GM12872 (cell line): Measurements from ENCODE around the gene FTO.

Experiments
- CTCF ChIP-seq: IDR thresholded peaks from 3 replicates; pipeline ENCODE4 v1.5.1; 2011; ENCODE audit warnings: low read depth, mild to moderate bottlenecking, low read length, moderate library complexity; ENCODE audit not compliant: insufficient read depth

The FTO gene

GRCh38 chr16:53859995-53860540, 156.1 kb downstream of the FTO start:
- no peak for TF ChIP-seq CTCF

GRCh38 chr16:53863861-53864260, 159.9 kb downstream of the FTO start:
- no peak for TF ChIP-seq CTCF

- no peak for TF ChIP-seq CTCF
Measured at GRCh38 chr16:53864819-53865493, 161.0 kb downstream of the FTO start.

GRCh38 chr16:53865494-53865863, 161.5 kb downstream of the FTO start:
- no peak for TF ChIP-seq CTCF

- TF ChIP-seq CTCF = no peak
Measured at GRCh38 chr16:53866520-53866919, 162.6 kb downstream of the FTO start.

- TF ChIP-seq CTCF = no peak
Measured at GRCh38 chr16:53870831-53871230, 166.9 kb downstream of the FTO start.

GRCh38 chr16:53872248-53873221, 168.6 kb downstream of the FTO start:
- TF ChIP-seq CTCF = no peak
